Daoy (cell line): ENCODE measurements around the gene AIF1. TPM values are rescaled to one million over a fixed set of nuclear protein-coding genes. Genes with fewer than 3 reads are reported as not detected.
A peak's percentile ranks its signal among the peaks of the same experiment; 100 is the strongest.

Experiments used
- DNase-seq: peaks from one replicate; pipeline ENCODE4 v3.0.0-alpha.2; 2015; ENCODE audit warnings: low read depth
- total RNA-seq: library from RNA; depleted of rRNA; stranded (reverse); fragments of >200 nt; shearing (Covaris generic); gene quantifications from 2 replicates; pipeline ENCODE4 v1.2.3, GENCODE V29; 2014; rRNA removed

The AIF1 gene
- total RNA-seq, 1 experiment from 2014 or later, result not detected

- DNase-seq, result no peak
These were observed 48.3 kb downstream of the AIF1 start for GRCh38 chr6:31663126-31663960.

GRCh38 chr6:31663961-31664789, 49.1 kb downstream of the AIF1 start:
- DNase-seq, result peak; percentile 92

GRCh38 chr6:31664790-31665500, 49.9 kb downstream of the AIF1 start, which contains the start of gene GPANK1:
Gene GPANK1 (minus strand): TSS chr6:31664997. CDS start chr6:31664478, 519 bp downstream.
- DNase-seq, result peak; percentile 95

- peak; percentile 99 for DNase-seq
These were observed 50.7 kb downstream of the AIF1 start, which contains the start of gene CSNK2B for GRCh38 chr6:31665501-31666336. Gene CSNK2B (plus strand): TSS chr6:31666080. CDS start chr6:31666832, 752 bp downstream.

GRCh38 chr6:31666337-31666965, 51.4 kb downstream of the AIF1 start:
- no peak for DNase-seq

Other genes starting within 250 kb of the AIF1 start
- gene MICA, start 211.6 kb upstream of the AIF1 start, total RNA-seq, result 34.9 and 44.1 TPM in 2 replicates
- gene MICB, start 117.1 kb upstream of the AIF1 start, total RNA-seq, result 24.9 and 27.3 TPM in 2 replicates
- gene MCCD1, start 86.3 kb upstream of the AIF1 start, total RNA-seq, result not detected in 2 replicates
- 678 and 762 TPM in 2 replicates for gene DDX39B, start 73.2 kb upstream of the AIF1 start, total RNA-seq
- 1.5 TPM in 1 of 2 replicates, not detected in the other for gene ATP6V1G2, start 68.6 kb upstream of the AIF1 start, total RNA-seq
- gene NFKBIL1, start 67.6 kb upstream of the AIF1 start, total RNA-seq, result 16.2 and 21.5 TPM in 2 replicates
- gene LTA, start 42.9 kb upstream of the AIF1 start, total RNA-seq, result 0.11 TPM in 1 of 2 replicates, not detected in the other
- gene TNF, start 39.7 kb upstream of the AIF1 start, total RNA-seq, result 1.4 and 4.0 TPM in 2 replicates
- 2.1 TPM in 1 of 2 replicates, not detected in the other for gene LTB, start 32.8 kb upstream of the AIF1 start, total RNA-seq
- gene LST1, start 29.0 kb upstream of the AIF1 start, total RNA-seq, result 0.09 and 3.5 TPM in 2 replicates
- gene NCR3, start 22.2 kb upstream of the AIF1 start, total RNA-seq, result not detected in 2 replicates
- 50.1 and 51.9 TPM in 2 replicates for gene PRRC2A, start 5.5 kb downstream of the AIF1 start, total RNA-seq
- gene BAG6, start 37.4 kb downstream of the AIF1 start, total RNA-seq, result 256 and 287 TPM in 2 replicates
- gene APOM, start 40.7 kb downstream of the AIF1 start, total RNA-seq, result 0.18 and 1.4 TPM in 2 replicates
- 15.9 and 18.0 TPM in 2 replicates for gene C6orf47, start 45.5 kb downstream of the AIF1 start, total RNA-seq
- 32.9 and 40.2 TPM in 2 replicates for gene GPANK1, start 49.8 kb downstream of the AIF1 start, total RNA-seq
- gene CSNK2B, start 50.8 kb downstream of the AIF1 start, total RNA-seq, result 328 and 376 TPM in 2 replicates
- gene LY6G5B, start 54.7 kb downstream of the AIF1 start, total RNA-seq, result 0.91 and 6.3 TPM in 2 replicates
- 1.8 TPM in 1 of 2 replicates, not detected in the other for gene LY6G5C, start 65.8 kb downstream of the AIF1 start, total RNA-seq
- 55.2 and 64.4 TPM in 2 replicates for gene ABHD16A, start 88.1 kb downstream of the AIF1 start, total RNA-seq
- gene LY6G6F, start 91.6 kb downstream of the AIF1 start, total RNA-seq, result not detected in 2 replicates
- gene LY6G6D, start 100.1 kb downstream of the AIF1 start, total RNA-seq, result not detected in 2 replicates
- not detected in 2 replicates for gene LY6G6C, start 106.5 kb downstream of the AIF1 start, total RNA-seq
- not detected in 2 replicates for gene MPIG6B, start 108.1 kb downstream of the AIF1 start, total RNA-seq
- gene DDAH2, start 114.1 kb downstream of the AIF1 start, total RNA-seq, result 46.1 and 55.6 TPM in 2 replicates
- 1,198 and 1,241 TPM in 2 replicates for gene CLIC1, start 121.3 kb downstream of the AIF1 start, total RNA-seq
- 19.9 and 20.9 TPM in 2 replicates for gene MSH5, start 124.8 kb downstream of the AIF1 start, total RNA-seq
- 0.27 and 1.6 TPM in 2 replicates for gene SAPCD1, start 147.4 kb downstream of the AIF1 start, total RNA-seq
- 0.34 TPM in 1 of 2 replicates, not detected in the other for gene VWA7, start 162.1 kb downstream of the AIF1 start, total RNA-seq
- gene VARS1, start 180.5 kb downstream of the AIF1 start, total RNA-seq, result 77.3 and 80.3 TPM in 2 replicates
- 91.8 and 146 TPM in 2 replicates for gene LSM2, start 191.7 kb downstream of the AIF1 start, total RNA-seq
- 0.12 and 0.80 TPM in 2 replicates for gene HSPA1L, start 200.0 kb downstream of the AIF1 start, total RNA-seq
- gene HSPA1A, start 200.3 kb downstream of the AIF1 start, total RNA-seq, result 148 and 171 TPM in 2 replicates
- 194 and 206 TPM in 2 replicates for gene HSPA1B, start 212.5 kb downstream of the AIF1 start, total RNA-seq
- 46.6 and 51.0 TPM in 2 replicates for gene NEU1, start 247.6 kb downstream of the AIF1 start, total RNA-seq